ENCODE measurements around the gene COL18A1.

- no peak for TF ChIP-seq CTCF (conservative IDR thresholded peaks at IDR 0.05)
- no peak for TF ChIP-seq ZFX (IDR thresholded peaks at IDR 0.05)
These were observed 4.6 kb downstream of the COL18A1 start for GRCh38 chr21:45409466-45410150.
